Liver (tissue), 3 donors: ENCODE data around the gene IFI35.

Experiments used
- GABPA ChIP-seq, 2 donors: IDR thresholded peaks in 1 of 2; conservative IDR thresholded peaks in 1 of 2; 2 replicates each; pipeline ENCODE4 v1.6.1; 2016; ENCODE audit warnings: antibody characterized with exemption in 2 of 2, mild to moderate bottlenecking in 1 of 2, moderate library complexity in 1 of 2
- MAX ChIP-seq: IDR thresholded peaks from 2 replicates; pipeline ENCODE4 v1.6.1; 2016; ENCODE audit warnings: antibody characterized with exemption
- TF ChIP-seq, protein P1 (sequence below): fragments of 150-350 bp; IDR thresholded peaks from 2 replicates; pipeline ENCODE4 v1.5.1; 2017; ENCODE audit warnings: improper control_type of control experiment, low read depth, low read length; ENCODE audit not compliant: missing input control
- donor health status: healthy.
- donor health status: healthy.

GRCh38 chr17:43062984-43063638 is 56.5 kb downstream of the IFI35 start:
- TF ChIP-seq, protein P1, sequence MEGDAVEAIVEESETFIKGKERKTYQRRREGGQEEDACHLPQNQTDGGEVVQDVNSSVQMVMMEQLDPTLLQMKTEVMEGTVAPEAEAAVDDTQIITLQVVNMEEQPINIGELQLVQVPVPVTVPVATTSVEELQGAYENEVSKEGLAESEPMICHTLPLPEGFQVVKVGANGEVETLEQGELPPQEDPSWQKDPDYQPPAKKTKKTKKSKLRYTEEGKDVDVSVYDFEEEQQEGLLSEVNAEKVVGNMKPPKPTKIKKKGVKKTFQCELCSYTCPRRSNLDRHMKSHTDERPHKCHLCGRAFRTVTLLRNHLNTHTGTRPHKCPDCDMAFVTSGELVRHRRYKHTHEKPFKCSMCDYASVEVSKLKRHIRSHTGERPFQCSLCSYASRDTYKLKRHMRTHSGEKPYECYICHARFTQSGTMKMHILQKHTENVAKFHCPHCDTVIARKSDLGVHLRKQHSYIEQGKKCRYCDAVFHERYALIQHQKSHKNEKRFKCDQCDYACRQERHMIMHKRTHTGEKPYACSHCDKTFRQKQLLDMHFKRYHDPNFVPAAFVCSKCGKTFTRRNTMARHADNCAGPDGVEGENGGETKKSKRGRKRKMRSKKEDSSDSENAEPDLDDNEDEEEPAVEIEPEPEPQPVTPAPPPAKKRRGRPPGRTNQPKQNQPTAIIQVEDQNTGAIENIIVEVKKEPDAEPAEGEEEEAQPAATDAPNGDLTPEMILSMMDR = no peak
- no peak for TF ChIP-seq MAX
- no peak for TF ChIP-seq GABPA (IDR thresholded peaks at IDR 0.05 in 1 of 2, conservative IDR thresholded peaks at IDR 0.05 in 1 of 2)
